Stimulated activated CD4-positive, alpha-beta T cell treated with anti-CD3 and anti-CD28 coated beads, Interleukin-1b, Interleukin-23, amount 100 ng/mL, for 48 hours (primary cell): ENCODE data around the gene ETV6.
"Not testable (repeated sequence)": the region's sequence is repeated elsewhere in the genome, so short reads cannot be mapped to it uniquely, and the experiment has no call there.

ENCODE experiments used
- DNase-seq: peaks from one replicate; pipeline ENCODE4 v3.0.0-alpha.2; 2020

ETV6 gene

DNA sequence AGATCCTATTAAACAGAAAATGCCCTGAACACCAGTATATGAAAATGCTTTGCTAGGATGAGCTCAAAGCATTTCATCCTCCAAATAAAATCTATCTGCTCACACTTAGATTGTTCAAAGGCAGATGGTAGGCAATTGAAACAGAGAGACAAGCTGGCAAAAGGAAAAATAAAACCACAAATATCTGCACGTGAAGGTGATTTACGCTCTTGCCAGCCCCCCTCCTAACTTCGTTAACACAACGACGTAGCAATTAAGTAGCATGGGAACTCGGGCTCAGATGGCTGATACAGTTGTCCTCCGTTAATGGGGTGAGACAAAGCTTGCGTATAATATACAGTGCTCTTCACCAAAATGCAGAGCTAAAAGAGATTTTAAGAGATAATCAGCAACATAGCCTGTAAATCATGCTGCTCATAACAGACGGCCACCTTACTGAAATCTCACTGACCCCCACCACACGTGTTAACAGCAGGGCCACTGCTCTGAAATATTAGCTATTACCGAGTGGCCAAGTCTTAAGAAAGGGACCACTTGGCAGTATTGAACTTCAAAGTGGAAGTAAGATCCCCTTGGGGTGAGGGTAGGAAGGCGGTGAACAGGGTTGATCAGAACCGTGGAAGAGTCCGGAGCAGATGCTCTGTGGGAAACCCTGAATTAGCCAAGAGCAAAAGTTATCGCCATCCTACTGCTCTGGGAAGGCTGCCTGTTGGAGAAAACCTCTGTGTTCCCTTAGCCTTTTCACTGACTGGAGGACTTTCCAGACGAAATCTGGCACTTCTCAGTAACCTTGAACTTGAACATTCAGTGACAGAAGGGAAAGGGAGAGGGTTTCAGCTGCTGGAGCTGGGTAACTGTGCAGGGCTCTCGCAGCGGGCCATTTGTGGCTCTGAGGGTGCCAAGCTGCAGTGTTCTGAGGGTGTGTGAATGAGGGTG lies 23.1 kb downstream of the ETV6 start:
- no peak for DNase-seq

DNA sequence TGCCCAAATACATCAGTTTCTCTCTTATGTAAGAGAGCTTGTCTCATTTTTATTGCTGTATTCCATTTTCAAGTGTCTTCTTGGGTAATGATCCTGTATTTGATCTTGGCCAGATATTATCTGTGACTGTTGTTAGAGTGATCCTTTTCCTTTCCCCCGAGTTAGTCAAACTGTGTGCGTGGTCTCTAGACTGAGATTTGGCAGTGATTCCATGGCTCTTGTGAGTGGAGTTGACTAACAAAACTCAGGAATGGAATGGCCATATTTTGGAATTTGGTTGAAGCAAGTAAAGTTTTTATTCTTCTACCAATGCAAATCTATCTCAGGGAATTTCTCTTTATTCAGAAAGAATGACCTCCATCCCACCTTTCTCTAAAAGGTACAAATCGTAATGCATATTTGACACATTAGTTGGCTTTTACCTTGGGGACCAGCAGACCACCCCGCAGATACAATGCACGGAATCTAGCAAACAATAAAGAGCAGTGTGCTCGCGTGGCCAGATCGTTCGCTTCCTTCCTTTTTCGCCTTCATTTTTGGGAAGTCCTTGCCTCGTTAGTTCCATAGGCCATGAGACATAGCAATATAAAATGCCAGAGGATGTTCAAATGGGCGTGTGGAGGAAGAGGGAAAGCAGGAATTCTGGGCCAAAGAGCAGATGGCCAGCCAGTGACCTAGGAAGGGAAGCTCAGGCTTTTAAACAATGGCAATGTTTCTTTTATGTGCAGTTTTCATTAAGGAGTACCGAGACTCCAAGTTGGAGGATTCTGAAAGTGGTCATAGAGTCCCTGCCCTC lies 24.4 kb downstream of the ETV6 start:
- DNase-seq = no peak

DNA sequence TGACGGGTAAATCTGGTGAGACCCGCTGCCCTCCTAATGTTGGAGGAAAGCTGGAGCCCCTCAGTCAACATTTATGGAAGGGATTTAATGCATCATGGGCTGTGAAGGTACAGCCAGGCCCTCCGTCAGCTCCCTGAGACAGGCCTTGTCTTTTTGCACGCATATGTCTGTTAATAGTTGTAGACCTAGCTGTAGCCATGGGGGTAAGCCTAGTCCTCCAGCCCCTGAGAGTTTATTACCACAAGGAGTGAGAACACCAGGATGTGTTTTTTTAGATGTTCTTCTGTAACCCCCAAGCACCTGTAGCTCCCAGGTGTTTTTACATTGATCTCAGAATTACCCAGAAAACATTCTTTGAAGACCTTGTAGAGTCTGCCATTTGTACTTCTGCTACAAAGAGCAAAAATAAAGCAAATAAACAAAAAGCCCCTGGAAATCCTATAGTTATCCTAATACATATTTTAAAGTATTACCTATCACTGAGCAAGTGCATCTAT lies 25.5 kb downstream of the ETV6 start:
- DNase-seq = no peak

DNA sequence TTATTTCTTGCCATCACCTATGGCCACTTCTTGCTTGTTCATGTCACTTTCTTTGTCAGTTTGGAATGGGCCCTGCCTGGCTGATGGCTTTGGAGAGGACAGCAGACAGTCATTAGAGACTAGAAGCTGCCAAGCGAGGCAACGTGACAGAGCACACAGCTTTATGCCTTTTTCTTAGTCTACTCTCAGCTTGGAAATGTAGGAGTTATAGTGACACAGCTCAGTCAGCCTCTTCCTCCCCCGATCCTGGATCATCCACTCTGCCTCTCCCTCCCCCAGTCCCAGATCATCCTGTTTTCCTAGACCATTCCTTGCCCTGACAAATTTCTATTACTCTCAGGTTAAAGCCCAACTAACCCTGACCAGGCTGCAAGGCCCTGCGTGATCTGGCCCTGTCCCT lies 26.6 kb downstream of the ETV6 start:
- no peak for DNase-seq

DNA sequence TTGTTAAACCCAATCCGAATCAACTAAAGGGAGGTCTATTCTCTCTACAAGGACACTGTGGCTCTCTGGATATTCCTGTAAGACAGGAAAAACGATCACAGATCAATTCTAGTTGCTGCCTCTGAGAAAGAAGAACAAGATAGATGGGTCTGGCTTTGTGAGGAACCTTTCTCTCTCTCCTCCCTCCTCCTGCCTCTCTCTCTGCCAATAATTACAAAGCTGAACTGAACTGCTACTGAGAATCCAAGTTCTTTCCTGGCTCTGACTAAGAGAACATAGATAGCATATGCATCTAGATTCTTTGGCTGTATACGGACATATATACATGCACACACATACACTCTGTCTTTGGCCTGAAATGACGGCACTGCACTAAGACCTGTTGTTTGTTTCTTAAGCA lies 27.6 kb downstream of the ETV6 start:
- DNase-seq = no peak

DNA sequence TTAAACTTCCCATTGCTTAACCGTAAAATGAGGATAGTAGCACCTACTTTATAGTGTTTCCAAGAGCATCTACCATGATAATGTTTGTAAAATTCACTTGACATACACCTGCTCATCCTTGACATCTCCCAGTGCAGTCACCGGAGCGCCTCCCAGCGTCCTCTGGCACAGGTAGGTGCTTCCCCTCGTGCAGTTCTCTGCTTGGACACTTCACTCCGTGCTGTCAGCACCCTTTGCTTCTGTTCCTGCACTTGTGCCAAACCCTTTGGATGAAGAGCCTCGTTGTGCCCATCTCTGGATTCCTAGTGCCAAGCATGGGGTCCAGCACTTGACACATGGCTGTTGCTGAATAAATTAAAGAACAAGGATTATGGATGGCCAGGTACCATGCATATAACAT lies 28.3 kb downstream of the ETV6 start:
- no peak for DNase-seq

DNA sequence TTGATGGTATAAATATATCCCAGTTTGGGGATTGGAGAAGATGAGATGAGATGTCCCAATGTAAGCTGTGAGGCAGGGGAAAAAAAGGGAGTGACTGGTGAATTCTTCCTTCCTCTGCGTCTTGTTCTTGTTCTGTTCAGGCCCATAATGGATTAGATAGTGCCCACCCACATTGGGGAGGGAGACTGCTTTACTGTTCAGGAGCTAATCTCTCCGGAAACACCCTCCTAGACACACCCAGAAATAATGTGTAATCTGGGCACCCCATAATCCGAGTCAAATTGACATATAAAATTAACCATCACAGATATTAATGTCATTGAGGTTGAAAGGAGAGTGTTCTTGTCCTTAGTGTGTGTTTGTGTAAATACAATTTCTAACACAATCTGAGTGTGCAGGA lies 29.3 kb downstream of the ETV6 start:
- no peak for DNase-seq

DNA sequence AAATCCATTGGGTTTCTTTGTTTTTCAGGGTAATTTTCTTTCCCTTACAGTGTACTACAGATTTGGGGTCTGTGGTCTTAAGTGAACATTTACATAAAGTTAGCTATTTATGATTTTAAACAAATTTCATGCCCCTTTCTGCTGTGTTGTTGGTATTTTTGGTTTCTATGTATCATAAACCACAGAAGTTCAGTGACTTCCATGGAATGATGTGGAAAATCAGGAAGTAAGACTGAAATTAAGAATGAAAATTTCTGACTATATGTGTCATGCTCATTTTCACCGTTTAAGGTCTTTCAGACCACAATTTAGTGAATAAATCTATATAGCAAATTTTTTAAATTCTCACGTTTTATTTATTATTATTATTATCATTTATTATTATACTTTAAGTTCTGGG lies 31.7 kb downstream of the ETV6 start:
- DNase-seq = no peak

DNA sequence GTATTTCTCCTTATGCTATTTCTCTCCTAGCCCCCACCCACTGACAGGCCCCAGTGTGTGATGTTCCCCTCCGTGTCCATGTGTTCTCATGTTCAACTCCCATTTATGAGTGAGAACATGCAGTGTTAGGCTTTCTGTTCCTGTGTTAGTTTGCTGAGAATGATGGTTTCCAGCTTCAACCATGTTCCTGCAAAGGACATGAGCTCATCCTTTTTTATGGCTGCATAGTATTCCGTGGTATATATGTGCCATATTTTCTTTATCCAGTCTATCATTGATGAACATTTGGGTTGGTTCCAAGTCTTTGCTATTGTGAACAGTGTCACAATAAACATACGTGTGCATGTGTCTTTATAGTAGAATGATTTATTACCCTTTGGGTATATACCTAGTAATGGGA lies 32.2 kb downstream of the ETV6 start:
- DNase-seq = not testable (repeated sequence)

DNA sequence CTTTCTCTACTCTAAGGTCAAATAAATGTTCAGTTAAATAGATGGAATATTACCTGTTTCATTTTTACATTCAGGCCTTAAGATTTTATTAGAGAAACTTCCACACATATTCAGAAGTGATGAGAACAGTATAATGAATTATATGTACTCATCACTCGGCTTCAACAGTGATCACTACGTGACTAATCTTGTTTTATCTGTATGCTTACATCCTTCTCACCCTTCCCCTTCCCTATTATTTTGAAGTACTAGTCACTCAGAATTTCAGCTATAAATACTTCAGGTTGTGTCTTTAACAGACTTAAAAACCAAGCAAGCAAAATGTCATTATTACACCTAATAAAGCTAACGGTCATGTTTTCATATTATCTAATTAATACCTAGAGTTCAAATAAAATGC lies 34.9 kb downstream of the ETV6 start:
- no peak for DNase-seq

DNA sequence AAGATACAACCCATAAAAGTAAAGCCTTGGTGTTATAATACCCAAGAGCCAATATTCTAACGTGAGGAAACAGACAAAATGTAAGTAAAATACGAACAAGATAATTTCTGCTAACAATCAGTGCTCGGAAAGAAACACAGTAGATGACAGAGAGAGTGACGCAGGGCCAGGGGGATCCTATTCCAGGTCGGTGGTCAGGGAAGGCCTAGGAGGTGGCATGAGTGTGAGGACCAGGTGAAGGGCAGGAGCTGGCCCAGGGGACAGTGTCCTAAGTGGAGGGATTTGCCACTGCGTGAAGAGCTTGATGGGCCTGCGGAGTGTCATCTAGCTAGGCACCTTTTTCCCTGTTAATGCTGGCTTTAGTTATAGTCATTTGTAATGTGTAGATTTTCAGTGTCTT lies 35.3 kb downstream of the ETV6 start:
- no peak for DNase-seq

DNA sequence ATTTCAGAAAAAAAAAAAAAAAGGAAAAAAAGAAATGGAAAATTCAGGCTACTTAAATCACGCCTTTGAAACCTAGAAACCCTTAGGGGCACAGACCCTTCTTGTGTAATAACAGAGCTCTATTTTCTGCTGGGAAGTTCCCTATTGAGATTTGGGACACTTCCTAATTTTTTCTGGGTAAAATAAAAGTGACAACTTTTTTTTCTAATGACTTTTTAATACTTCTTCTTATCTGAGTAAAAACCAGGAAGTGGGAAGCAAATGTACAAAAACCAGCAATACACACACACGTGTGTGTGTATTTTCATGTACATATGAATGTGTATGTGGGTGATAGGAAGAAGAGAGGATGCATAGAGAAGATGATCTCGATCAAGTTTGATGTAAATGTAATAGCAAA lies 35.8 kb downstream of the ETV6 start:
- no peak for DNase-seq

DNA sequence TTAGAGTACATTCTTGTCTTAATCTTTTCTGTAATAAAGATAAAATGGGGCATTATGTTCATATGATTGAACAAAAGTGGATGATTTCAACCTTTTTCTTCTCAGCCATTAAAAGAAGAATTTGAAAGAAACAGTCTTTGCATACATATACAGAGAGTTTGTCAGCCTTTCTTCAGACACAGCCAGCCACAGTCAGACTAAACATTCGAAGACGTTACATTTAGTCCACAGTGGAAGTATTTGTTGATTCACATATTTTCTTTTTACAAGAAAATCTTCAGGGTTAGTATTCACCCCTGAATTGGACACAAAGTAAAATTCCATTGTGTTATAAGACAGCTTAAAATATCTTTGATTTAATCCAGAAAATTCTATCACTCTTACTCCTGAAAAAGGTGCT lies 36.2 kb downstream of the ETV6 start:
- no peak for DNase-seq

DNA sequence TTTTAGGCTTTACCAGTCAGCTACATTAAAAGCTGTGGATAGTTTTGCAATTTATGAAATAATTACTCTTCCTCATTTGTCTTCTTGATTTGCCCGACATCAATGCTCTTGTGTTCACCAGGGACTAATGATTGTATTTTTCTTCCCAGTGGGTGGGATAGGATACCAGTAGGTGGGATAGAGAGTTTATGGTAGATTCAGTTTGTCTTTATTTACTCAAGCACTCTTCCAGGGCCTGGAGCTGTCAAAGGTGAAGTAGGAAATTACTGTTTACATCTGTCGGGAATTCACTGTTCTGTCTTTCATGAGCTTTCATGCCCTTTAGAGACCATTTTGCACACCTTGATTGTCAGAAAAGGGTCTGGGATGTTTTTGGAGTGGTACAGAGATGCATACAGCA lies 36.6 kb downstream of the ETV6 start:
- DNase-seq = no peak

DNA sequence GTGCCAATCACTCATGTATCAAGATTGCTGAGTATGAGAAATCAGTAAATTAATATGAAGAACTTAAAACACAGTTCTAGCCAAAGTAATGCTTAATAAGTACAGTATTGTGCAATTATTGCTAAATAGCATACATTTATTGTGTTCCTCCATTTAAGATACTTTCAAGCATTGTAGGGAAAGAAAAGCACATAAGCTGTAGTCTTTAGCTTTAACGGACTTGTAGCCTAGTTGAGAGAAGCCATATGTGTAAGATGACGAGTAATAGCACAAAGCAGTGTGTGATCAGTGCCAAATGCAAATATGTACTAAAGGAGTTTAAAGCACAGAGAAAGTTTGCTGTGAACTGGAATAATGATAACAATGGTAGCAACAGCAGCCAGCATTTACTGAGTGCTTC lies 38.1 kb downstream of the ETV6 start:
- no peak for DNase-seq

DNA sequence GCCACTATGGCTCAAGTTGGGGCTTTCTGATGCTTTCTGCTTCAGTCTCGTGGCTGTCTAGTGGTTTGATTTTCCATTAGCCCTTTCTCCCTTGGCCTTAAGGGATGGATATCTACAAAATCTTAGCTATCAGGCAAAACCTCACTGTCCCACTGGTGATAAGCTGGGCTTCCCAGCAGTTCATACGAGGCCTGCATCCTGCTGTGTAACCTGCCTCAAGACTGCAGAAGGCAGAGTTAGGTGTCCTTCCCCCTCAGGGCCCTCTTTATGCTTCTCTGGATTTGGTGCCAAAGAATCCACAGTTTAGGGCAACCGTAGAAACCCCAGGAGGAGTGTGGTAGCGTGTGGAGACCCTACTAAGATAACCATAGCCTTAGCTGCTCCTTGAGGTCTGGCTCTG lies 38.9 kb downstream of the ETV6 start:
- no peak for DNase-seq

DNA sequence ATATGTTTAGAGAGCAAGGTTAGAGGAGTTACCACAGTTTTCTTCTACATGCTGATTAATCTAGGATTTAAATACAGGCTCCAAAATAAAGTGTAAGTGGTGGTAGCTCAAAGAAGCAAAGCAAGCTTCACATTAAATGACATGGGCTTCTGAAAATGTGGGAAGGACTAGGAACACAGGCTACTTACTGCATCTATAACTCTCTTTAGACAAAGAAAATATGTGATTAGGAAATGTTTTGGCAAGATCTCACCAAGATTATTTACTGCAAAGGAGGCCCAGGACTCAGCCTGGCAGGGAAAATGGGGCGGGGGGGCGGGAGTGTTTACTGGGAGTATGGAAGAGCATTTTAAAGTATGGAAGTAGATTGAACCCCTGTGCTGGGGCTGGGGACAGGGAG lies 39.4 kb downstream of the ETV6 start:
- no peak for DNase-seq

DNA sequence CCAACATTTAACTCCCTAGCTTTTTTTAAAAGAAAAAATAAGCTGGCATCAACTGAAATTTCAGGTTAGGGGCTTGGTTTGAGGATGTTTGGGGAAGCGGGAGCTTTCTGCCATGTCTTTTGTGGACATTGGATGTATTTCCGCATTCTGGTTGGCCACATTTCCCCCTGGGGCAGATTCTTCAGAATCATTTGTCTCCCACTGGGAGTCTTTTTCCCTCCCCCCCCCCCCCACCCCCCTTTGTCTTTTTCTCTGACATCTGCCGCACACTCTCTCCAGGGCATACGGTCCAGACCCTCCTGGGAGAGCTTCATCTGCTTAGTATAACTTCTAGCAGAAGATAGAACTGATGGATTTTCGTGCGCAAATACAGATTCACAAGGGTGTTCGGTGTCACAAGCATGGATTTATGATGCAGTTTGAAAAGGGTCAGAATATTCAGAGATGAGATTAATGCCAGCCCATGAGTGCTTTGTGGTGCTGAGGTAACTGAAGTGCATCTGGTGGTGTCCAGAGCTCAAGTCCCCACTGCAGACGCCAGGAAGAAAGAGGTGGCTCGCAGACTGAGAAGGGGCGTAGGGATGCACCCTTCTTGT lies 40.2 kb downstream of the ETV6 start:
- no peak for DNase-seq

DNA sequence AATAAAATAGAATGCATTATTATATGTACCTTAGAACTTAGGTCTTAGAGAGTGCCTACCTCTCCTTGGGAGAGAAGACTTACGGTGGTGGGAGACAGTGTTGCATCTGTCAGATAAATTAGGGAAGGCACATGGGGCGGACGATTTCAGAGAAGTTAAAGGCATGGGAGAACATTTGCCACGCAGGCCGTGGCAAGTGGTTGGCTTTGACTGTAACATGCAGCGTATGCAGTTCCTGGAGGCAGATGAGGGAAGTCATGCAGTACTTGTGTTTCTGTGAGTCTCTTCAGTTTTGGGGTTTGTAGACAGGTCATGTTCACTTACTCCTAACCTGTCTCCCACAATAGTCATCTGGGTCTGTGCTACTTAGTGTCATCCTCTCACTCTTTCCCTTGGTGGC lies 43.6 kb downstream of the ETV6 start:
- no peak for DNase-seq

DNA sequence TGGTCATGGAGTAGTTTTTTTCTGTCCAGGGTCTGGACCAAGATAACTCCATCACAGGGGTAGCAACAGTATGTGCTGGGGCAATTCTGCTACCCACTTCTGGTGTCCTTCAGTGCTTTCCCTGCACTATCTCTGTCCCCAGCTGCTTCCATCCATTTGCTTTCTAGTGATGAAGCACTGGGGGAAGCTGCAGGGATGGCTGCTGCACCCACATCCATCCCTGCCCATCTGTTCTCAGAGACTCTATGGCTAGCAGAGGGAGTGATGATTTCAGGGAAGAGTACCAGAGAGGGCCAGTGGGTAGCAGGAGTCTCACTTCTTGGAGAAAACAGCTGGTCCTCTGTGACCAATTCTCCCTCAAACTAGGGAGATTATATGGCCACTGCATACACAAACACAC lies 44.1 kb downstream of the ETV6 start:
- no peak for DNase-seq

DNA sequence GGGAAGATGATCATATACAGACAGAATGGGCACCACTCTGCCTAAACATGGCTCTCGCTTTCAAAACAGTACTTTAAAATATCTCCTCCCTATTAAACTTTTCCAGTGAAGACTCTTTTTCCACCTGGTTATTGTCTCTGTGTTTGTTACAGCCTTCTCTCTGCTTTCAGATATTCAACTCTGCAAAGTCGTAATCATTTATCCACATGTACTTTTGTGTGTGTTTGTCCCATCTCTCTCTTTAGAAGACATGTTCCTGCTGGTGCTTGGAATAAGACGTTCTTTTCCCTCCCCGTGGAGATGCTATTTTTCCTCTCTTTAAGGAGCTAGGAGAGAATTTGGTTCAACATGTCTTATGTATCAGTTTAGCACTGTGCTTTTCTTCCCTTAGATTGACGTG lies 45.1 kb downstream of the ETV6 start:
- DNase-seq = no peak

DNA sequence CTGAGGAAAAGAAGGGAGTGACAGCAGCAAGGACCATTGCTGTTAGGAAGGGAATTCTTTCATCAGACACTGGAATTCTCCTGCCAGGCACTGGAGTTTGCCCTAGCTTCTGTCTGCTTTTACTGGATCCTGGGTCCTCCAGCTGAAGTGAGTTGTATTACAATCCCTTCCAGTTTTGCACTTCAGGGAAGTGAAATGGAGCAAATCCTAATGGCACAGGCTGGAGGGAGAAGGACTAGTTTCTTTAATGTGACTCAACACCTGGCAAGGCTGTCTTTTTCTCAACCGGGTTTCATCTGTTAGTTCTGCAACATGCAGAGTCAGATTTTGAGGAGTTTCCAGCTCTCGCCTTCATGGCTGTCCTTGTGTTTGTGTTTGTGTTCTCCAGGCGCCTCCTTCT lies 45.8 kb downstream of the ETV6 start:
- no peak for DNase-seq

DNA sequence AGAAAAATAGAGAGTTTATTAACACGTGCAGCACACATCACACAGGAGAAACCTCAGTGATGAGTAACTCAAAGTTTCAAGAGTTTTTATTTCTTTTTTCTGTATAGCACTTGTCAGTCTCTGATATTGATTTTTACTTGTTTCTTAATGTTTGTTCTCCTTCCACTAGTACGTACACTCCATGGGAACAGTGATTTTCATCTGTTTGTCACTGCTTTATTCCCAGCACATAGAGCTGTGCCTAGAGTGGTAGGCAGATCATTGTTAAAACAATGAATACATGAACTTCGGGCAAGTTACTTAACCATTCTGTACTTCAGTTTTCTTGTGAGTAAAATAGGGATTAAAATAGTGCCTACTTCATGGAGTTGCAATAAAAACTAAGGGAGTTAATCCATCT lies 46.6 kb downstream of the ETV6 start:
- no peak for DNase-seq

DNA sequence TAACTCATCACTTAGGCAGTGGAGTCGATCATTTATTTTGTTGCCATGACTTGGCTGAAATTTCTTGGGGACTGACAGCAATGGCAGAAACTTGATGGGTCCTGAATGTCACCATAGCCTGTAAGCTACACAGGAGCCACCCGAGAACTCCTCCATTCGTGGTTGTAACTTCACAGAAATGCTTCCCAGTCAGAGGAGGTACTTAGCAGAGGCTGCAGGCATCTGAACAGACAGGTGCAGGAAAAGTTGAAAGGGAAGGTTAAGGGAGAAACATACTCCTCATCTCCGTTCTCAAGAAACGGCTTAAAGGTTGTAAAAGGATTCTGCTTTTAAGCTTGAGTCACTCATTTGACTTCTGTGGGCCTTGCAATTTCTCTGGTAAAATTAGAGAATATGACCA lies 47.7 kb downstream of the ETV6 start:
- DNase-seq = no peak
